ENCODE results near the gene SPC25.
"Not testable (repeated sequence)": the region's sequence is repeated elsewhere in the genome, so short reads cannot be mapped to it uniquely, and the experiment has no call there.

The SPC25 gene

DNA sequence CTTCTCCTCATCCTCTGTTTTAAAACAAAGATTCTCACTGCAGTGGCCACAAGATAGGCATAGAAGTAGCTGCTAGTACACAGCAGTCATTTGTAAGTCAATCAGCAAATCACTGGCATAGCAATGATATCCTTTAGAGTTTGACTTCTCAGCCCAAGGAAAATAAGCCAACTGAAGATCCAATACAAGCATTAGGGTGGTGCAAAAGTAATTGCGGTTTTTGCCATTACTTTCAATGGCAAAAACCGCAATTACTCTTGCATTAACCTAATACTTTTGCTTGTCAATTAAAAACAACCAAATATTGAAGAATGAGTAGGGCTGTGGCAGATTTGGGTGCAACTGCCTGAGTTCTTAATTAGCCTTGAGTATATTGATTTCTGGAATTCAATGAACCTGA is 13.7 kb upstream of the SPC25 start:
- DNase-seq (ENCODE audit: low spot score) = no peak

DNA sequence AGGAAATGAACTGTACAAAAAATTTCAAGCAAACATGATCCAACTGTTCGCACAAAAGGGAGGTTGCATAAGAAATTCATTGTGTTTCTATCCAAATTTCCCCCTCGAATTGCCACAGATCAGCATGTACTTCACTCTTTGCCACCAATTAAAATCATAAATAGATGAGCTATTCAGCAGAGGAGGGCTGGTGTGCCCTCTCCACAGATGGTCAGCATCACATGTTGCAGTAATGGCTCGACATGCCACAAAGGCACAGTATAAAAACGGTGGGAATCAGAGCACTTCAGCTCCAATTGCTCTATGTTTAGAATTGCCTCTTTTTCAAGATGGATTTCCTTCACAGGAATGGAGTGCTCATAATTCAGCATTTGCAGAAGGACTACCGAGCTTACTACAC is 10.8 kb upstream of the SPC25 start, which contains the start of gene G6PC2:
TSS of gene G6PC2 (plus strand) at position 289 of the 400 bp plus-strand sequence. CDS start at position 330, 41 bp downstream.
- peak; percentile 79 for DNase-seq (ENCODE audit: low spot score)

DNA sequence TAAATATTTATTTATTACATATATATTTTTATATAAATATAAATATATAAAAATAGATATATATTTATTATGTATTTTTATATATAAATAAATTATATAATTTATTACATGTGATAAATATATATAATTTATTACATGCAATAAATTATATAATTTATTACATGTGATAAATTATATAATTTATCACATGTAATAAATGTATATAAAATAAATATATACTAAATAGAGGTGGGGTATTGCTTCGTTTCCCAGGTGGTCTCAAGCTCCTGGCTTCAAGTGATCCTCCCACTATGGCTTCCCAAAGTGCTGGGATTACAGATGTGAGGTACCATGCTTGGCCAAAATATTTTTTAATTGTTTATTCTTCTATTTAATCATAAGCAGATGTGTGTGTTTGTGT is 7.2 kb upstream of the SPC25 start:
- no peak for DNase-seq (ENCODE audit: low spot score)

DNA sequence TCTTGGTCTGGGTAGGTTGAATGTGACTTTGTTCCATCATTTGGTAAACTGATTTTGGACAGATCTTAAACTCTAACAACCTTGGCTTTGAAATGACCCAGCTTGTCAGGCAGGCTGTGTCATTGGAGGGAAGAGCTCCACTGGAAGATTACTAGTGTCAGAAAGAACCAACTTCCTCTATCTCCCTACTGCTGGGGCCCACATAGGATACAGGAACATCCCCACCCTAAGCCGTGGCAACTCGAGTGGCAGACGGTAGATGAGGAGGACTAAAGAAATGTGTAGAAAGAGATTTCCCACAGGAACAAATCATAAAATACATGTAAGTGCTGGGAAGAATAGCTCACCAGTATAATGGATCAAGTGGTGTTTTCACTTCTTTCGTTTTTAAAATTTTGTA is 6.6 kb upstream of the SPC25 start:
- DNase-seq (ENCODE audit: low spot score) = no peak

DNA sequence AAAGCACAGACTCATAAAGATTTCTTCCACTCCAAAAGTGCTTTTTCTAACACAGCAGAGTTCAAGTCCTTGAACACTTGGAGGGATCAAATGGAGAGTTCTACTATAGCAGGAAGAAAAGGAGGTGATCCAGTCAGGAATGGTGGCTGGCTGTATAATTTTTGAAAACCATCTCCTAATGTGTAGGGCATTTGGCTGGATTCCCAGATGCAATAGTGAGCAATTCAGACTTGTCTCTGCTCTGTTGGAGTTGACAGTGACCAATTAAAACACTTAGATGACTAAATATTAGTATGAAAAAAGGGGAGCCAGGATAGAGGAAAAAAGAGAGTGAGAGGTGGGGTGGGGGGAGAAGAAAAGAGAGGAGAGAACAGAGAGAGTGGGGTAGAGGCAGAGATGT is 5.5 kb upstream of the SPC25 start:
- DNase-seq (ENCODE audit: low spot score) = no peak

DNA sequence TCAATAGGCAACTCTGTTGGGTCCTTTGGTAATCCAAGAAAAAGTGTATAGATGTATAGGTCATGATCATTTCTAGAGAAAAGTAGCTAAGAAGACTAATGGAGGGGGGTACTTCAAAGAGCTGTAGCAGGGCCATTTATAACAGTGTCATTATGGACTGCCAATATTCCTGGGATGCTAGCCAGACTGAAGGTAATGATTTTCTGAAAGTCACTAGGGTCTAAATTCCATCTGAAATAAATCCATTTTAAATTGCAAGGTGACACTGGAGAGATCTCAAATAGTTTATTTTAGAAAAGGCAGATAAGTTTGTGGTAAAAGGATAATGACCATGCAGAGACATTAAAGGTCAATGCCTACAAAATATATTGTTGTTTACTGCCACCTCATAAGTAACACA is 4.5 kb upstream of the SPC25 start:
- DNase-seq (ENCODE audit: low spot score) = no peak

DNA sequence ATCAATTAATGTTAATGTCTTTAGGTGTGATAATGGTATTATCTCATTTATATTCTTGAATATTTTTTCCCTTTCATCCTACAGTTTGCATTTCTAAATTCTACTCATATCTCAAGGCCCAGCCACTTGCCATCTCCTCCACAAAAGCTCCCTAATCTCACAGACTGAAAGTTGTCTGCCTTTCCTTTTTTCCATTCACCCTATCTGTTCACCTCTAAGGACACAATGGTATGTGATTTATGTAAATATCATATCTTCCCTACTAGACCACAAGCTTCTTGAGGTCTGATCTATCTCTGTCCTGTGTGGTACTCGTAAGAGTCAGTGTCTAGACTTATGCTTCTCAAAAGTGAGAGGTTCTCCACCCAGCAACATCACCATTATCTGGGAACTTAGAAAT is 3.9 kb upstream of the SPC25 start:
- no peak for DNase-seq (ENCODE audit: low spot score)

- no peak for DNase-seq (ENCODE audit: low spot score)
These were observed 2.1 kb upstream of the SPC25 start for GRCh38 chr2:168892327-168892726.

- no peak for DNase-seq (ENCODE audit: low spot score)
These were observed 610 bp downstream of the SPC25 start for GRCh38 chr2:168889635-168890005.

DNA sequence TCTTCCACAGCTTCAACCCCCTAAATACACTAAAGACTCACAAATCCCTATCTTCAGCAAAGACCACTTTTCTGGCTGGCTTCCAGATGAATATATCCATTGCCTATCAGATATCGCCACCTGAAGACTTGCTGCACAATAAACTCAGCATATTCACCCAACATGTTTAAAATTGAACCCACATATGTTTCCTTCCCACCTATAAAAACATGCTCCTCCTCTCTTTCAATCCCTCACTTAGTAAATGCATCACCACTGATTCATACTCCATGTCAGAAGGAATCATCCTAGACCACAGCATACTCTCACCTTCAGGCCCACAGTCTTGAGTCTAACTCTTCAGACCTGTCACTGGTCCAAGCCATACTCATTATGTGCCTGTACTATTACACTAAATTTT is 5.3 kb downstream of the SPC25 start:
- no peak for DNase-seq (ENCODE audit: low spot score)

GRCh38 chr2:168882163-168882562 is 8.1 kb downstream of the SPC25 start:
- DNase-seq (ENCODE audit: low spot score) = not testable (repeated sequence)

GRCh38 chr2:168874368-168875054 is 15.7 kb downstream of the SPC25 start:
- DNase-seq (ENCODE audit: low spot score) = no peak

- not testable (repeated sequence) for DNase-seq (ENCODE audit: low spot score)
These were observed 19.4 kb downstream of the SPC25 start for GRCh38 chr2:168870824-168871223.

DNA sequence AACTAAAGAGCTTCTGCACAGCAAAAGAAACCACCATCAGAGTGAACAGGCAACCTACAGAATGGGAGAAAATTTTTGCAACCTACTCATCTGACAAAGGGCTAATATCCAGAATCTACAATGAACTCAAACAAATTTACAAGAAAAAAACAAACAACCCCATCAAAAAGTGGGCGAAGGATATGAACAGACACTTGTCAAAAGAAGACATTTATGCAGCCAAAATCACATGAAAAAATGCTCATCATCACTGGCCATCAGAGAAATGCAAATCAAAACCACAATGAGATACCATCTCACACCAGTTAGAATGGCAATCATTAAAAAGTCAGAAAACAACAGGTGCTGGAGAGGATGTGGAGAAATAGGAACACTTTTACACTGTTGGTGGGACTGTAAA is 19.9 kb downstream of the SPC25 start:
- DNase-seq (ENCODE audit: low spot score) = not testable (repeated sequence)

DNA sequence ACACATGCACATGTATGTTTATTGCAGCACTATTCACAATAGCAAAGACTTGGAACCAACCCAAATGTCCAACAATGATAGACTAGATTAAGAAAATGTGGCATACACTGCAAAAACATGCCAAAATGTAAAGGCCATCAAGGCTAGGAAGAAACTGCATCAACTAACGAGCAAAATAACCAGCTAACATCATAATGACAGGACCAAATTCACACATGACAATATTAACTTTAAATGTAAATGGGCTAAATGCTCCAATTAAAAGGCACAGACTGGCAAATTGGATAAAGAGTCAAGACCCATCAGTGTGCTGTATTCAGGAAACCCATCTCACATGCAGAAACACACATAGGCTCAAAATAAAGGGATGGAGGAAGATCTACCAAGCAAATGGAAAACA is 23.1 kb downstream of the SPC25 start:
- not testable (repeated sequence) for DNase-seq (ENCODE audit: low spot score)

DNA sequence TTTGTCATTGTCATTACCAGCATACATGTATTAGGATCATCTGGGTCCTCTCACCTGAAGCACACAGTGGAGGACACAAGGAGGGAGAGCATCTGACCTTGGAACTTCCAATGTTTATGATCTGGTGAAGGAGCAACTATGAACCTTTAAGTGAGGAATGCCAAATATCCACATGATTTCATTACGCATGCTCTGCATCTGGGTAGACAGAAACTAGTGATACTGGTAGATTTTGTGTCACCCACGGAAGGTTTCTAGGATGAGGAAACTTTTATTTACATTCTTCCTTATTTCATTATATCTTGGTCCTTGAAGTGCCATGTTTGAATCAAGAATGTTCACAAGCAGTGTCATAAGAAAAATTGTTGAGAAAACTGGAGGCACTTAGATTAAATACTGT is 32.1 kb downstream of the SPC25 start:
- DNase-seq (ENCODE audit: low spot score) = no peak

DNA sequence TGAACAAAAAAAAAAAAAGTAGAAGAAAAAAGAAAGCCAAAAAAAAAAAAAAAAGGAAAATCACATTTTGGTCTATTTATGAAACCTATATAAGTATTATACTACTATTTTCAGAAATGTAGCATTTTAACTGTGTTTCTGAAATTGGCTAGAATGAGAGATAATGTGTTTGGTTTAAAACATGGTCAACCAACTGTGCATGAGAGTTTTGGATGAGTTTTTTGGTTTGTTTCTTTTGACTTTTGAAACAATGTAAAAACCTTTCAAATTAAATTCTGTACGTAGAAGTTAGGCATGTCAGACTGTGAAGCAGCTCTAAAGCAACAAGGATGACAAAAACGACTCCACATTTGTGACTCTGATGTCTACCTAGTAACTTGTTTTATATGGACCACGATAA is 34.6 kb downstream of the SPC25 start:
- DNase-seq (ENCODE audit: low spot score) = no peak

- no peak for DNase-seq (ENCODE audit: low spot score)
These were observed 35.6 kb downstream of the SPC25 start for GRCh38 chr2:168854651-168855050.

- DNase-seq (ENCODE audit: low spot score) = no peak
These were observed 36.8 kb downstream of the SPC25 start for GRCh38 chr2:168853471-168853870.

GRCh38 chr2:168852481-168852880 is 37.7 kb downstream of the SPC25 start:
- no peak for DNase-seq (ENCODE audit: low spot score)

- no peak for DNase-seq (ENCODE audit: low spot score)
These were observed 38.4 kb downstream of the SPC25 start for GRCh38 chr2:168851674-168852320.

DNA sequence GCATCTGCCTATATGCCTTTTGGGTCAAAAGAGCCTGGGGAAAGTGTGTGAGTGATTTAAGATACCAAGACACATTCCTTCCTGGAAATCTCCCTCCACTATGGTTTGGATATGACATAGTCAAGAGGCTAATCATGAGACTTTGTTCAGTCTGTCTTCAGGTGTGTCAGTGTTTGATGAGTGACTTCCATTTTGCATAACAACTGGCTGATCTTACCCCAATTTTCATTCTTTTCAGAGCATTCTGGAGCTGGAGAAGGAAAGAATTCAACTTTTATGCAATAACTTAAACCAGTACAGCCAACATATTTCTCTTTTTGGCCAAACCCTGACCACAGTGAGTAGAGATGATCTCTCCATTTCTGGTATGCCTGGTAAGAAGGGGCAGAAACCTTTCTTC is 39.4 kb downstream of the SPC25 start:
- DNase-seq (ENCODE audit: low spot score) = no peak

- no peak for DNase-seq (ENCODE audit: low spot score)
These were observed 40.6 kb downstream of the SPC25 start for GRCh38 chr2:168849610-168850009.

DNA sequence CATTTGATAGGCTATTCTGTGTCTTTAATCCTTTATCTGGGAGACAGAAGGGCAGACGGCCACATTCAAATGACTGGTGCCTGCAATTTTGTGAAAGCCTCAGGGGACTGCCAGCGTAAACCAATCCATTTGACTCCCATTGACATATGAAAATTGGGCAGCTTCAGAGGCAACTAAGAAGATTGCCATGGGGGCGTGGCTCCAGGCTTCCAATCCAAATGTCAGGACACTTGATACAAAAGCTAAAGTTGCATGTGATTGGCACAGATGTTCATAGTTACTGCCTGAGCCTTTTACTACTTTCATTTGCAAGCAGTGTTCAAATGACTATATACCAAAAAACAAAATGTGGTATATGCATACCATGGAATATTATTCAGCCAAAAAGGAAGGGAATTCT is 42.0 kb downstream of the SPC25 start:
- DNase-seq (ENCODE audit: low spot score) = no peak
